HG02798 (cell line): ENCODE data around the gene TSGA10IP.

ENCODE experiments used
- ATAC-seq: cut with Tn5 transposase; IDR thresholded peaks from one replicate; pipeline ENCODE4 v1.9.1; 2021; ENCODE audit warnings: mild to moderate bottlenecking; ENCODE audit not compliant: unreplicated experiment, poor library complexity

The TSGA10IP gene

GRCh38 chr11:65917434-65918210 is 27.7 kb upstream of the TSGA10IP start:
- ATAC-seq: no peak

DNA sequence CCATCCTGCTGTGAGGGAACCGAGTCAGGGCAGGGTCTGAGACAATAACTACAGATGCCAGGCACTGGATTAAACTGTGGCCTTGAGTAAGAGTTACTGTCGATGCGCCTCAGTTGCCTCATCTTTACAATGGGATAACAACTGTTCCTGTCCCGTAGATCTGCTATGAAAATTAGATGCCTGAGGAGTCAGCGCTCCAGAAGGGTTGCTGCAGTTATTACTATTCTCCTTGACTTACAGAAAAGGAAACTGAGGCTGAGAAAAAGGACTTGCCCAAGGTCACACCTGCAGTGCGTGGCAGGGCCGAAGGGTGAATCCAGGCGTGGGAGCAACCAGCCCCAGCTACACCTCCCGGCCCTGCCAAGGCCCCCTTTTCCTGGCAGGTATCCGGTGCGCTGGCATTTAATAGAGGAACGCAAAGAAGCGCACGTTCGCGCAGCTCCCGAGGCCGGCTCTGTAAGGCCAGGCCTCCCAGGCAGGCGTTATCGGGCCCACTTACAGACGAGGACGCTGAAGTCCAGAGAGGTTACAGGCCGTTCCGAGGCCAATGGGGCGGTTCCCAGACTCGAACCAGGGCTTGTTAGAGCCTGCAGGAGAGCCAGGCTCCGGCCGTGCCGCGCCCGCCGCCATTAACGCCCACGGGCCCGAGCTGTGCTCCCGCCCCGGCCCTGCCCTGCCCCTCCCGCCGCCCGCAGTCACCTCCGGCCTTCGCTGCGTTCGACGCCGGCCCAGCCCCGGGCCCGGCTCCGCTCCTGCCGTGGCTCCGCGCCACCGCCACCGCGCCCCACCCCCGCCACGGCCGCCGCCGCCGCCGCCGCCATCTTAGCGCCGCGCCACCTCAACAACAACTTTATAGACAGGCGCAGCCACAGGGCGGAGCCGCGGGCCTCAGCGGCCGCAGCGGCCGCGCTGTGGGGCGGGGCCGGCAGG is 26.8 kb upstream of the TSGA10IP start, which contains the start of gene C11orf68:
C11orf68 (minus strand) TSS at position 852 of the 930 bp plus-strand sequence; CDS start at position 821, 31 bp downstream.
- peak; percentile 62 for ATAC-seq

DNA sequence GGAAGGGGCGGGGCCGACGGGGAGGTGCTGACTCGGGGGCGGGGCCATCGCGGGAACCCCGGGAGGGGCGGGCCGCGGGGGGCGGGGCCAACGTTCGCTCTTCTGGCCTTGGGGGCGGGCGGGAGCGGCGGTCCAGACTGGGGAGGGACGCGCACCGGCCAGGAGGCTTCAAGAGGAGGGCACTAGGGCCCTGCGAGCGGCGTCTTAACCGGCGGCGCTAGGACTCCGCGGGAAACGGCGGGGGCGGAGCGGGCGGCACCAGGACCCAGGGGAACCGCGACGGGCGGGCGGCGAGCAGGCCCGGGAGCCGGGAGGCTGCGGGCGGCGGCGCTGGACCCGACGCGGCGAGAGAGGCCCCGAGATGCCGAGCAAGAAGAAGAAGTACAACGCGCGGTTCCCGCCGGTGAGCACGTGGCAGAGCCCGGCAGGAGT is 26.1 kb upstream of the TSGA10IP start, which contains the start of gene DRAP1:
DRAP1 (plus strand) TSS at position 286 of the 432 bp plus-strand sequence; CDS start at position 362, 76 bp downstream.
- ATAC-seq: peak; percentile 87

- ATAC-seq: peak; percentile 47
These were observed 25.5 kb upstream of the TSGA10IP start for GRCh38 chr11:65919573-65920371.

- no peak for ATAC-seq
These were observed 24.9 kb upstream of the TSGA10IP start for GRCh38 chr11:65920372-65920802.

- ATAC-seq: no peak
These were observed 24.2 kb upstream of the TSGA10IP start for GRCh38 chr11:65921033-65921555.

DNA sequence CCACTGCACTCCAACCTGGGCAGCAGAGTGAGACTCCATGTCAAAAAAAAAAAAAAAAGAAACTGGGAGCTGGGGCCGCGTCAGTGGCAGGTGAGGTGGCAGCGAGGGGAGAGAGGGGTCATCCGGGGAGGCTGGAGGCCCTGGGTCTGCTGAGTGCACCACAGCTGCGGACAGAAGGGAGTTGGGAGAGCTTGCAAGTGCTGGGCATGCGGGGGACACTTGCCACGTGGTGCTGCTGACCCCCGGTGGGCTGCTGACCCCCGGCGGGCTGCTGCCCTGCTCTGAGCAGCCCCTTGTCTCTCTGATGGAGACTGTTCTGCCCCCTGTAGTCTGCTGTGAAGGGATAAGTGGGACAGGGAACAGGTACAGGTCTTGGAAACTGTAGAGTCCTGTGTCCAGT is 23.4 kb upstream of the TSGA10IP start:
- no peak for ATAC-seq

DNA sequence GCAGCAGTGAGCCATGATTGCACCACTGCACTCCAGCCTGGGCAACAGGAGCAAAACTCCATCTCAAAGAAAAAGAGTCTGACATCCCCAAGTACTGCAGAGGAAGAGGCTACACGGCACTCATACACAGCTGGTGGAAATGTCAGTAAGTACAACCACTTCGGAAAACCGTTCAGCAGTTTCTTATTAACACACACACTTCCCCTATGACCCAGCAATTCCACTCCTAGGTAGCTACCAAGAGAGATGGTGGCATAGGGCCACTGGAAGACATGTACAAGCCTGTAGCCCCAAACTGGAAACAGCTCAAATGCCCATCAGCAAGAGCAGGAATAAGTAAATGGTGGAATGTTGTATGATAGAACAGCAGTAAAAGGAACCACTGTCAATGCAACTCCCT is 22.7 kb upstream of the TSGA10IP start:
- ATAC-seq: no peak

- no peak for ATAC-seq
These were observed 19.9 kb upstream of the TSGA10IP start for GRCh38 chr11:65925397-65925796.

DNA sequence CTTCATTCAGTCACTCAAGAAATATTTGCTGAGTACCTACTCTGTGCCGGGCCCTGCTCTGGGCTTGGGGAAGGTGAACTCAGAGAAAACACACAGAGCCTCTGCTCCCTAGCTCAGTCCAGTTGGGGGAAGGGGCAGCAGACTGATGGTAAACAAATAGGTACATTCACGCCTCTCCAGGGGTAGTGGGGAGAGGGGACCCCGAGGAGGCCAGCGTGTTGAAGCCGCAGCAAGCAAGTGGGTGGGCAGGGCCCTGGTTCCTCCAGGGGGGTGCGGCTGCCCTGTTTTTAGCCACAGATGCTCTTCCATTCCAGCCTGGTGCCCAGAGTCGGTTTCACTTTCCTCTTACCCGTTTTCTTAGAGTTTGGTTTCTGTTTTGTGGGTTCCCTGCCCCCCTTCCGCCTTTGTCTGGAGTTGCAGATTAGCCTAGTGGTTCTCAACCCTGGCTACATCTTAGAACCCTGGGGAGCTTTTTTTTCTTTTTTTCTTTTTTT is 17.3 kb upstream of the TSGA10IP start:
- ATAC-seq: peak; percentile 74

DNA sequence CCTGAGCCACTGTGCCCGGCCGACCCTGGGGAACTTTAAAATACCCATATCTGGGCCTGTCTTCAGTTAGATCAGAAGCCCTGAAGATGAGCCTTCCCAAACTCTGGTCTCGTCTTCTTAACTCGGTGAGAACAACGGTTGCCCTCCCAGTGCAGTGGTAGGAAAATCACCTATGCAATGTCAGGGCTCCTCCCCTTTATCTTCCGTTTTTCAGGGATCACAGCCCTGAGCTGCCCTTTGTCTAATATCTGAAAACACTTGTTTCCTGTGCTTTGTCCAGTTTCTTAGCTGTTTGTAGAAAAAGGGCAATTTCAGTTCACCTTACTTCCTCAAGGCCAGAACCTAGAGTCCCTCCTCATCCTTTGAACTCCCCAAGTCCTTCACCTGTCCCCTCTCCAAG is 16.6 kb upstream of the TSGA10IP start:
- no peak for ATAC-seq

DNA sequence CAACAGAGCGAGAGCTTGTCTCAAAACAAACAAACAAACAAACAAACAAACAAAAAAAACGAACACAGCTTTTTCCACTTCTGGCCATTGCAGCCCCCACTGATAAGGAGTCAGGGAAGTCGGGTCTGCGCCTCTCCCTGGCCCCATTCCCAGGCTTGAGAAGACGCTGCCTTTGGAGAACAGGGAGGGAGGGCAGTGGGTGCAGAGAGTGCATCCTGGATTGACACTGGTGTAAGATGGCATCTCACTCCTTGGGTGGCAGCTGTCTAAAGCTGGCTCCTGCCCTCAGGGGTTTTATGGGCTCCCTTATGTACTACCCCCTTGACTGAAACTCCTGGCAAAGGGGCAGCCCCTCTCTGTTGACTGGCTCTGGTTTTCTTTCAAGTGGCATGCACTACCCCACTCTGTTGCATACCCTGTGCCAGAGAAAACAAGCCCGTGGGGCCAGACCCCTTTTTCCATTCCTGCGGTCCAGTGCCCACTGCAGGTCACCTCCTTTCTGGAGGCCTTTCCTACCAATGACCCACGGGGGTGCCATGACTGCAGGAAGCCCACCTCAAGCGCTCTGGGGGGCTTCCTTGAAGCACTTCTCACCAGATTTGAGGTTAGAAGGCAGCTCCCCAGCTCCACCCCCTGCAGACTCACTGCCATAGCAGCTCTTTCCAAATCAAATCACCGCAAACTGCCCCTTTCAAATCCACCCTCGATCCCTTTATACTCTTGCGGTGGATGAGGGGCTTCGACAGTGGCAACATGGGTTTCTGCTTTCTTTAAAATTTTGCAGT is 13.3 kb upstream of the TSGA10IP start:
- no peak for ATAC-seq

- no peak for ATAC-seq
These were observed 12.7 kb upstream of the TSGA10IP start for GRCh38 chr11:65932558-65932919.

GRCh38 chr11:65934014-65934413 is 11.3 kb upstream of the TSGA10IP start:
- ATAC-seq: no peak

- ATAC-seq: no peak
These were observed 7.5 kb upstream of the TSGA10IP start for GRCh38 chr11:65937766-65938165.

DNA sequence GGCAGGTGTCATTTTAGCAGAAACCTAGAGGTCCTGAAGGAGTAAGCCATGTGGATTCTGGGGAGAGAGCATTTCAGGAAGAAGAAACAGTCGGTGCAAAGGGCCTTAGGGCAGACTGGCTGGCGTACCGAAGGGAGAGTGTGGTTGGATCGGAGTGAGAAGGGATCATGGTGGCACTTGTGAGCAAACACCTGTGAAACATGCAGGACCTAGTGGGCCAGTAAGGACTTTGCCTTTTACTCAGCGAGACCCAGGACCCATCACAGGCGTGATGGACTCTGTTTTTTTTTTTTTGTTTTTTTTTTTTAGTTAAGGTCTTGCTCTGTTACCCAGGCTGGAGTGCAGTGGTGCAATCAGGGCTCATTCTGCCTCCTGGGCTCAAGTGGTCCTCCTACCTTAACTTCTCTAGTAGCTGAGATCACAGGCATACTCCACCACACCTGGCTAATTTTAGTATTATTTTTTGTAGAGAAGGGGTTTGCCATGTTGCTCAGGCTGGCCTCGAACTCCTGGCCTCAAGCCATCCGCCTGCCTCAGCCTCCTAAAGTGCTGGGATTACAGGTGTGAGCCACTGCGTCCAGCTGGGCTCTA is 3.5 kb upstream of the TSGA10IP start:
- no peak for ATAC-seq

GRCh38 chr11:65942531-65942930 is 2.7 kb upstream of the TSGA10IP start:
- no peak for ATAC-seq

DNA sequence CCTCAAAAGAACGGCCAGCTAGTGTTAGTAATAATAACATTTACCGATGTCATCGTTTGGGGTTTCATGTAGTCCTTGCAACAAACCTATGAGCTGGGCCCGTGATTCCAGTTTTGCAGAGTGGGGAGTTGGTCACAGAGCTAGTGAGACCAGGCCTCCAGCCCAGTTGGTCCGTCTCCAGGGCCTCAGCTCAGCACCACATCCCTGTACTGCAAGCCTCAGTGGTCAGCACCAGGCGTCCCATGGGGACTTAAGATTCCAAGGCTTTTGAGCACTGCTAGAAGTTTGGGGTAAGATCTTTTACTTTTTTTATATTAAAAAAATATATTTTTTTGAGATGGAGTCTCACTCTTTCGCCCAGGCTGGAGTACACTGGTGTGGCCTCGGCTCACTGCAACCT is 1.1 kb upstream of the TSGA10IP start:
- no peak for ATAC-seq

- no peak for ATAC-seq
These were observed 513 bp upstream of the TSGA10IP start for GRCh38 chr11:65944767-65945166.
